Activated T-cell treated with anti-CD3 and anti-CD28 coated beads, Interleukin-2, amount 50 U/mL, for 72 hours (primary cell): ENCODE measurements around the gene PMM2. TPM values are rescaled to one million over a fixed set of nuclear protein-coding genes. Genes with fewer than 3 reads are reported as not detected.
"Not testable (repeated sequence)": the region's sequence is repeated elsewhere in the genome, so short reads cannot be mapped to it uniquely, and the experiment has no call there.

Experiments
- ATAC-seq, 2 donors: fragments of 150-1000 bp; cut with Tn5 transposase; replicated peaks in 1 of 2; 2 replicates each; pipeline ENCODE4 v1.10.0; 2021; ENCODE audit warnings: moderate library complexity in 2 of 2, mild to moderate bottlenecking in 1 of 2
- DNase-seq, 2 donors: peaks; one replicate each; pipeline ENCODE4 v3.0.0; 2021 to 2022; ENCODE audit warnings: mixed read lengths in 1 of 2
- H3K27ac Mint-ChIP-seq: one replicate; pipeline ENCODE4 v1.8.0; 2022; ENCODE audit warnings: mild to moderate bottlenecking, moderate library complexity, mixed read lengths
- H3K27me3 Mint-ChIP-seq: one replicate; pipeline ENCODE4 v1.8.0; 2022; ENCODE audit warnings: low read depth, mixed read lengths
- H3K36me3 Mint-ChIP-seq, 2 donors: one replicate each; pipeline ENCODE4 v1.8.0; 2022; ENCODE audit warnings: mixed read lengths in 2 of 2, mild to moderate bottlenecking in 1 of 2; ENCODE audit not compliant: insufficient read depth in 2 of 2
- H3K4me1 Mint-ChIP-seq: one replicate; pipeline ENCODE4 v1.8.0; 2022; ENCODE audit warnings: low read depth, mixed read lengths
- H3K4me3 Mint-ChIP-seq, 2 donors: one replicate each; pipeline ENCODE4 v1.8.0; 2022; ENCODE audit warnings: mild to moderate bottlenecking in 2 of 2, mixed read lengths in 2 of 2, moderate library complexity in 2 of 2
- H3K9me3 Mint-ChIP-seq, 2 donors: one replicate each; pipeline ENCODE4 v1.8.0; 2022; ENCODE audit warnings: mixed read lengths in 2 of 2
- total RNA-seq, 2 donors: library from RNA; stranded (reverse); gene quantifications; one replicate each; pipeline ENCODE4 v1.2.3, GENCODE V29; 2022

PMM2 gene
- total RNA-seq, 2 donors from 2014 or later, result 32.8 to 33.7 TPM

DNA sequence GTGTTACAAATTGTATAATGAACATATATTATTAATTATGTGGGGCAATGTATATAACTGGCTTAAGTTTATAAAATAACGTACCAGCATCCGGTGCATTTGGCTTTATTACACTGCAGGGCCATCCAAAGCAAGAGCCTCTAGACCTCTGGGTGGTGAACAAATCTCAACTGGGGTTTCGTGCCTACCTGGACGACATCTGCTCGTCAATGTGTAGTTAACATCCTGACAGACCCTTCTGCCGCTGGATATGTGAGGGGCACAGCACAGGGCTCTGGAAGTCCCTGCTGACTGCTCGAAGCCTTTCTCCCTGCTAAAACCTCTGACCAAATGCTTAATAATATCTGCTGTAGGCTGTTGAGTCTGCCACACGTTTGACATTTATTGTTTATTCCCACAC, 2.5 kb upstream of the PMM2 start:
- peaks cover 6 to 9% of the 10 kb centered on the region in 2 donors for H3K36me3 Mint-ChIP-seq
- DNase-seq (no peak), ATAC-seq (no peak)
- H3K9me3 Mint-ChIP-seq, result no peaks in the 10 kb centered on the region
- H3K4me1 Mint-ChIP-seq, result peaks cover 45% of the 10 kb centered on the region
- H3K4me3 Mint-ChIP-seq, result no peak overlapping the region
- no peaks in the 10 kb centered on the region for H3K27me3 Mint-ChIP-seq
- H3K27ac Mint-ChIP-seq, result no peak overlapping the region

DNA sequence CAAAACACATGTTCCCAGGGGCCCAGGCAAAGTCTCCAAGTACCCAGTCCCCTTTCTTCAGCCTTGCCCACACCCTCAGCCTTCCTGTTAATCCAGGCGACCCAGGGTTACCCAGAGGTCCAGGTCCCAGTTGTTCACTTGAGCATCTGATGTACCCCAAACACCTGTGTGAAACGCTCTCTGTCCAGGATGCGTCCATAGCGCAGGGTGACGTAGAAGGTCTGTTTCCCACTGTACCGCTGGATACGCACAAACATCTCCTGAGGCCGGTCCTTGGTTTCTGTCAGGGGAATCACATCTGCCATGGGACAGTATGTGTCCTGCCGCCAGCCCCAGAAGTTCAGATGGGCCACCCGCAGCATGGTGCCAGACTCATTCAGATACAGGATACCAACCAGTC, 1.8 kb upstream of the PMM2 start:
- no peaks in the 10 kb centered on the region for H3K27me3 Mint-ChIP-seq
- H3K9me3 Mint-ChIP-seq, result no peaks in the 10 kb centered on the region
- peak overlapping the region; percentile 90 to 95 for H3K4me3 Mint-ChIP-seq
- H3K4me1 Mint-ChIP-seq, result peaks cover 49% of the 10 kb centered on the region
- DNase-seq (no peak), ATAC-seq (no peak)
- peaks cover 6 to 9% of the 10 kb centered on the region in 2 donors for H3K36me3 Mint-ChIP-seq
- H3K27ac Mint-ChIP-seq, result no peak overlapping the region

DNA sequence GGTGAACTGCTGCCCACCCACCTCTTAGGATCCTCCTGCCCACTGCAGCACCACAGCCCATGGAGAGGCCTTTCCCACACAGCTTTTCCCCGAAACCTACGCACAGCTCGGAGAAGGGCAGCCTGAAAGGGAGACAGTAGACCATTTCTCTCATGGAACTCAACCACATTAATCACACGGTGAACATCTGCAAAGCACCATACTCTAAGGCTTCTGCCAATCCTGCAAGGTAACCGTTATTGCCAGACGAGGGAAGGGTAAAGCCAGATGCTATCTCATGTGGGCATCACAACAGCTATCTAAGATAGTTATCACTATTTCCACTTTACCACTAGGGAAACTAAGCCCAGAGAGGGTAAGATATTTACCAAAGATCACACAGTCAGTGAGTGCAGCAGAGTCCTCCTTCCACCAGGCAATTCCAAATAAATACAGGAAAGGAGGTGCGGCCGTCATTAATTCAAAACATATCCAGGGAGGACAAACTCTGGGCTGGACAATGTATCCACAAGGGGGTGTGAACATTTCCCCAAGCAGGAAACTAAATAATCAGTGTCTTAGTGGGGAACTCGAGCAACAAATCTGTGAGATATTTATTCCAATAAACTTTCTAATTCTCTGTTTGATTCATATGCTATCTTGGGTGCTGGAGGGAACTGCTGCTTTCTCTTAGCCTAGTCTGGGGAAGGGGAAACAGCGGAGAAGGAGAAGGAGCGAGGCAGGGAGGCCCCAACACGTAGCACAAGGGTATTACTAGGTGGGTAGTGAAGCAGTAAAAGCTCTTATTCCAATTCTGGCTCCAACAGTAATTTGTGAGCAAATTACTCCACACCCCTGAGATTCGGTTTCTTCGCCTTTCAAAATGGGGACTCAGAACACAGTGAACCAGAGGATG, 923 bp upstream of the PMM2 start:
- H3K36me3 Mint-ChIP-seq, result peaks cover 6 to 9% of the 10 kb centered on the region in 2 donors
- H3K4me1 Mint-ChIP-seq, result peaks cover 56% of the 10 kb centered on the region
- peak overlapping the region; percentile 90 to 95 for H3K4me3 Mint-ChIP-seq
- ATAC-seq (peak in 1 of 2 donors; percentile 0), DNase-seq (no peak)
- H3K27me3 Mint-ChIP-seq, result no peaks in the 10 kb centered on the region
- H3K27ac Mint-ChIP-seq, result peak overlapping the region; percentile 95
- H3K9me3 Mint-ChIP-seq, result no peaks in the 10 kb centered on the region

DNA sequence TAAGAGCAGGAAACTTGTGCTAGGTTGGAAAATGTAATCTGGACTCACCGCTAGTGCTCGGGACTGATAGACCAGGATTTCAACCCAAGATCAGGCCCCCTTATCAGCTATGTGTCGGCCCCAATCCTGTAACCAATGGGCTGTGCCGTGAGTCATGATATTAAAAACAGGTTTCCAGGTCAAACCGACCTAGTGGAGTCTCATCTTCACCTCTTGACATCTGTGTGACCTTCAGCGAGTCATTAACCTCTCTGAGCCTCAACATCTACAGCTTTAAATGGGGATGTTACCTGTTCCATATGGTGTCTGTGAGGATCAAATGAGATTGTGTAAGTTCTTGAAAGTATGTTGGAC, 512 bp downstream of the PMM2 start:
- DNase-seq, result peak in 1 of 2 donors; percentile 26
- Mint-ChIP-seq H3K4me1 (peaks cover 51% of the 10 kb centered on the region), H3K36me3 (peaks cover 11 to 18% of the 10 kb centered on the region in 2 donors)

DNA sequence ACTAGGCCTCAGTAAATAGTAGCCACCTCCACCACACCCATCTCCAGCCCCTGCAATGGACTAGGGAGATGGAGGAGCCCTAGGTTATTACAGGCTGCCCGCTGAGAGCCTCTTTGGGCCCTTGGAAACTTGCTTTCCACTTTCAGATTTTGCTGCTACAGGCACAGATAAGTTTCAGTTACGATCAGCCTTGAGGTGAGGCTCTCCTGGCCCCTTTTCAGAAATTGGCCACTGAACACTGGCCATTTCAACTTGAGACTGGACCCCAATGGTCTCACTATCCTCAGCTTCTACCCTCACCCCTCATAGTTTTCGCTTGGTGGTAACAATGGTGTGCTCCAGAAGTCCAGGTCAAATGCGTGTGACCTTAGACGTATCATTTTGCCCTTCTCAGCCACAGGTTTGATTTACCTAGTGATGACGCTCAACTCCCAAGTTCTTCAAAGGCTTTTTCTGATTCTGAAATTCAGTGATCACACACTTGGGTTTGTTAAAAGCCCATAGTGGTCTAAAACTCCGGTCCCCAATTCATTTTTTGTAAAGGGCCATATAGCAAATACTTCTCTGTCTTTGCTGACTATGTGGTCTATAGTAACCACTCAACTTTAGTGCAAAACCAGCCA, 1.0 kb downstream of the PMM2 start:
- H3K27ac Mint-ChIP-seq, result peak overlapping the region; percentile 95

More for the DNA sequence above, 512 bp downstream of the PMM2 start:
- Mint-ChIP-seq H3K27ac (peak overlapping the region; percentile 95), H3K9me3 (no peaks in the 10 kb centered on the region), H3K4me3 (peak overlapping the region; percentile 90 to 95), H3K27me3 (no peaks in the 10 kb centered on the region)
- ATAC-seq, result peak; percentile 24 to 27

DNA sequence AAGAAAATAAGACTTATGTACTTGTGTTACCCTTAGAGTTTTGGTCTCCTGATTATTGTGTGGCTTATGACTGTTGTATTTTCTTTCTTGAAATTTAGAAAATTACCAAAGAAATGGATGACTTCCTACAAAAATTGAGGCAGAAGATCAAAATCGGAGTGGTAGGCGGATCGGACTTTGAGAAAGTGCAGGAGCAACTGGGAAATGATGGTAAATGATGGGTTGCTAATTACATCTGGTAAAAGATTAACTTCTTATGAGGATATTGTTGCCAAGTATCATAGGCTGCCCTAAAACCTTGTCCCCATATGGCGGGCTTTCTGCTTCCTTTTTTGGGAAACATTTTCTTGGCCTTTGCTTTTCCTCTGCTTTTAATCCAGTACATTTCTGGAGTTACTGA, 4.1 kb downstream of the PMM2 start:
- H3K27me3 Mint-ChIP-seq, result no peaks in the 10 kb centered on the region
- H3K27ac Mint-ChIP-seq, result peak overlapping the region; percentile 60
- H3K4me1 Mint-ChIP-seq, result peaks cover 30% of the 10 kb centered on the region
- DNase-seq (no peak), ATAC-seq (no peak)
- peaks cover 13 to 32% of the 10 kb centered on the region in 2 donors for H3K36me3 Mint-ChIP-seq
- H3K9me3 Mint-ChIP-seq, result no peaks in the 10 kb centered on the region
- no peak overlapping the region for H3K4me3 Mint-ChIP-seq

More for the DNA sequence above, 1.0 kb downstream of the PMM2 start:
- H3K36me3 Mint-ChIP-seq, result peaks cover 13 to 21% of the 10 kb centered on the region in 2 donors
- H3K4me1 Mint-ChIP-seq, result peaks cover 51% of the 10 kb centered on the region
- H3K27me3 Mint-ChIP-seq, result no peaks in the 10 kb centered on the region
- peak overlapping the region; percentile 90 to 95 for H3K4me3 Mint-ChIP-seq
- DNase-seq (no peak), ATAC-seq (no peak)
- H3K9me3 Mint-ChIP-seq, result no peaks in the 10 kb centered on the region

DNA sequence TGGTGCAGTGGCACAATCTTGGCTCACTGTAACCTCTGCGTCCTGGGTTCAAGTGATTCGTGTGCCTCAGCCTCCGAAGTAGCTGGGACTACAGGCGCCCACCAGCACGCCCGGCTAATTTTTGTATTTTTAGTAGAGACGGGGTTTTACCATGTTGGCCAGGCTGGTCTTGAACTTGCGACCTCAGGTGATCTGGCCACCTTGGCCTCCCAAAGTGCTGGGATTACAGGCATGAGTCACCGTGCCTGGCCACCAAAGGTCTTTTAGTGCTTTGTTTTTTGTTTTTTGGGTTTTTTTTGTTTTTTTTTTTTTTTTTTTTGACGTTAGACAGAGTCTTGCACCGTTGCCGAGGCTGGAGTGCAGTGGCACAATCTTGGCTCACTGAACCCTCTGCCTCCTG, 6.1 kb downstream of the PMM2 start:
- H3K9me3 Mint-ChIP-seq, H3K27me3 Mint-ChIP-seq, H3K27ac Mint-ChIP-seq, ATAC-seq, DNase-seq, H3K4me3 Mint-ChIP-seq: not testable (repeated sequence)
- Mint-ChIP-seq H3K36me3 (peaks cover 12 to 40% of the 10 kb centered on the region in 2 donors), H3K4me1 (peaks cover 21% of the 10 kb centered on the region)

DNA sequence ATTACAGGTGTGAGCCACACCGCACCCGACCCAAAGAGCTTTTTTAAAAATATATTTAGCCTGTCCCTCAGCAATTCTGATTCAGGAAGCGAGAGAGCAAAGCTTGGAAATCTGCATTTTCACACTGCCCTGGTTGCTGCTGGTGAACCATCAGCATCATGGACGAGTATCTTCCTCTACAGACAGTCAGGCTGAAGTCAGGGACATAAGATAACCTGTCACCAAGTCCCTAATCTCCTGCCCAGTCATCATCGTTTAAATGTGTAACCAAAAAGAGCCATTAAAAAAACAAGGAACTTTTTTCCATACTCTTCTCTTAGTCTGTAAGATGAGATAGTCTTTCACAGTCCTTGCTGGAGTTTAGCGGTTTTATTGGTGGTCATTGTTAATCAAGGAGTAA, 6.7 kb downstream of the PMM2 start:
- H3K27me3 Mint-ChIP-seq, result no peaks in the 10 kb centered on the region
- no peaks in the 10 kb centered on the region for H3K9me3 Mint-ChIP-seq
- H3K36me3 Mint-ChIP-seq, result peaks cover 10 to 43% of the 10 kb centered on the region in 2 donors
- no peak overlapping the region for H3K4me3 Mint-ChIP-seq
- ATAC-seq (no peak), DNase-seq (no peak)
- no peak overlapping the region for H3K27ac Mint-ChIP-seq
- peaks cover 16% of the 10 kb centered on the region for H3K4me1 Mint-ChIP-seq

DNA sequence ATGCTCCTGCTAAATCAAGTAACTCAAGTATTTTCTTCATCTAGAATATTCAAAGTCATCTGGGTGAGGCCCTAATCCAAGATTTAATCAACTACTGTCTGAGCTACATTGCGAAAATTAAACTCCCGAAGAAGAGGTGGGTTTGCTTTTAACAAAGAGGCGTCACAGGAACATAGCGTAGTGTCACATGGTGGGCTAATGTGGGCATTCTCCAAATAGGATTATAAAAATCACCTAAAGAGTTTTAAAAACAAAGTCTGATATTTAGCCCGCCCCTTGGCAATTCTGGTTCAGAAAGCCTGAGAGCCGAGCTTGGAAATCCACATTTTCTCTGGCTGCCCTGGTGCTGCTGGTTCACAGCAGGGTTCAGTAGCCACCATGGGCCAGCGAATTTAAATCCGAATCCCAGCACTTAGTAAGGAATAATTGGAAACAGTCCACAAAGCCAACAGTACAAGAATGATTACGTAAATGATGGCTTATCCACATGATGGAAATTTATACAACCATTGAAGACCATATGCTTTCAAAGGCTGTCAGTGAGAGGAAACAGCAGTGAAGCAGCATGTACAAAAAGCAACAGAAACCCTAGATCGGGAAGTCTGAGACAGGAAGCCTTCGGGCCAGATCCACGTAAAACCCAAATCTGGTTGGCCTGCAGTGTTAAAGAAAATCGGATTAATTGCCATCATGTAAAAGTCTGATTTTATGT, 8.8 kb downstream of the PMM2 start:
- no peaks in the 10 kb centered on the region for H3K27me3 Mint-ChIP-seq
- peaks cover under 1% of the 10 kb centered on the region for H3K4me1 Mint-ChIP-seq
- no peak overlapping the region for H3K27ac Mint-ChIP-seq
- peaks cover 10 to 47% of the 10 kb centered on the region in 2 donors for H3K36me3 Mint-ChIP-seq
- ATAC-seq, result no peak
- no peaks in the 10 kb centered on the region for H3K9me3 Mint-ChIP-seq
- no peak for DNase-seq
- no peak overlapping the region for H3K4me3 Mint-ChIP-seq

DNA sequence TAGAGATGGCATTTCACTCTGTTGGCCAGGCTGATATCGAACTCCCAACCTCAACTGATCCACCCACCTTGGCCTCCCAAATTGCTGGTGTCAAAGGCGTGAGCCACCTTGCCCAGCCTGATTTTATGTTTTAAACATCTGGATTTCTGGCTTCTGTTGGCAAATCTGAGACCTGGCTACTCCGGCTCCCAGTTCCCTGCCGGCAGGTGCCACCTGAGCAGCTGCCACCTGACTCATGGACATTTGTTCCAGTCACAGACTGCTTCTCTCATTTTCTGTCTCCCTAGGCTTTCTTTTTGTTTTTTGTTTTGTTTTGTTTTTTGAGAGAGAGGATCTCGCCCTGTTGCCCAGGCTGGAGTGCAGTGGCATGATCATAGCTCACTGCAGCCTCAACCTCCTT, 9.6 kb downstream of the PMM2 start:
- H3K27ac Mint-ChIP-seq, result no peak overlapping the region
- no peaks in the 10 kb centered on the region for H3K4me1 Mint-ChIP-seq
- DNase-seq, result no peak
- no peaks in the 10 kb centered on the region for H3K9me3 Mint-ChIP-seq
- ATAC-seq, result no peak
- no peak overlapping the region for H3K4me3 Mint-ChIP-seq
- H3K27me3 Mint-ChIP-seq, result no peaks in the 10 kb centered on the region
- peaks cover 12 to 46% of the 10 kb centered on the region in 2 donors for H3K36me3 Mint-ChIP-seq

DNA sequence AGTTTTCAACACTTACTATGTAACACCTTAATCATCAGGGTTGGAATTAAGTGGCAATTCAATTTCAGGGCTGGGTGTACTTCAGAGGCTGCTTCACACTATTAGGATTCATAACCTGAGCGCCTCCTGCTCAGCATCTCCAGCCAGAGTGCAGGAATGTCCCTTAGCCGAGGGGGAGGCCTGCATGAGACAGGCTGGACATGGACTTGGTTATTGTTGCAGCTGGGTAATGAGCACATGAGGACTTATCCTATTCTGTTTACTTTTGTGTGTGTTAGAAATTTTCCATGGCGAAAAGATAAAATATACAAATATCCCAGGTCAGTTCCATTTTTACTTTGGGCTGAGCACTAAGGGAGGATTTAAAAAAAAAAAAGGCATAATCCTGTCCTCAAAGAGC, 10.4 kb downstream of the PMM2 start:
- ATAC-seq (no peak), DNase-seq (no peak)
- Mint-ChIP-seq H3K27me3 (no peaks in the 10 kb centered on the region), H3K36me3 (peaks cover 11 to 42% of the 10 kb centered on the region in 2 donors), H3K4me1 (no peaks in the 10 kb centered on the region), H3K27ac (peak overlapping the region; percentile 70), H3K4me3 (no peak overlapping the region), H3K9me3 (no peaks in the 10 kb centered on the region)

DNA sequence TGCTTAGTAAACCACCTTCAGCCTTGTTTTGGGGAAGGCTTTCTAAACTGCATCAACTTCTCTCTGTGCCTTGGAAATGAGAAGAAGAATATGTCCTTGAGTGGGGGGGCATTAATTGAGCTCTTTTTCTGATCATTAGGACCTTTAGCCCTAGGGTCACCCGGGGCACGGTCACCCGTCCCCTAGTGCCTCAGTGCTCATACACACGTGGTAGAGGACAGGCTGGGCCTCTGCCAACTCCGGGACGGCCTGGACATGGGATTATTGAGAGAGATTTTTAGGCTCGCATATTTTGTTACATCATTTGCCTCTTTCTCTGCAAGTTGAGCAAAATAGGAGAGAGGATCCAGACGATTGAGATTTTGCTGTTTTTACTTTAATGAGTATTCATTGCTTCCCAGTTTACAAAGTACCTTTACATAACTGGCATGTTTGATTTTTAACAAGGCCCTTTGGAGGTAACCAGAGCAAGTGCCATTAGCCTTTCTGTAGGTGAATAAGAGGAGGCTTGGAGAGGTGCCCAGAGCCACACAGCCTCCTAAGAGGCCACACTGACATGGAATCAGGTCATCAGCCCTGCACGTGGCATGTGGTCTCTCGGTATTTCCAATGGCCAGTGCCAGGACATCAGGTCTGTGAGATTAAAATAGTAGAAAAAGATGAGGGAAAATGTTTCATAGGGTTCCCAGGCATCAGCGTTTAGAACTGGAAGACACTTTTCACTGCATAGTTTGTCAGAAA, 11.1 kb downstream of the PMM2 start:
- Mint-ChIP-seq H3K36me3 (peaks cover 10 to 44% of the 10 kb centered on the region in 2 donors), H3K4me3 (no peak overlapping the region), H3K9me3 (no peaks in the 10 kb centered on the region), H3K27ac (no peak overlapping the region), H3K4me1 (peaks cover 5% of the 10 kb centered on the region), H3K27me3 (no peaks in the 10 kb centered on the region)
- DNase-seq (no peak), ATAC-seq (no peak)
